Naive thymus-derived CD8-positive, alpha-beta T cell (primary cell): ENCODE data around the gene CACNA2D4. TPM values are rescaled to one million over a fixed set of nuclear protein-coding genes. Genes with fewer than 3 reads are reported as not detected.
"Not testable (repeated sequence)": the region's sequence is repeated elsewhere in the genome, so short reads cannot be mapped to it uniquely, and the experiment has no call there.

Source experiments
- ATAC-seq, 2 donors: fragments of 150-1000 bp; cut with Tn5 transposase in 1 of 2; sonication (Bioruptor Pico), chemical (Tn5 transposase) in 1 of 2; 1 replicate in 1 of 2; 2 replicates in 1 of 2; pipeline ENCODE4 v1.10.0; 2021; ENCODE audit warnings: mild to moderate bottlenecking in 2 of 2, moderate library complexity in 2 of 2
- POLR2A ChIA-PET: fragments of 350-600 bp; sonication (Branson Sonifier 250); formaldehyde crosslinking; loops from one replicate; lab custom pipeline; 2021; ENCODE audit warnings: antibody characterized with exemption; lab: Charles Lee
- DNase-seq, 10 donors: peaks; one replicate each; pipeline versions ENCODE4 v3.0.0 to v3.0.0-alpha.2; 2020 to 2022
- H3K27ac Mint-ChIP-seq, 10 donors: one replicate each; pipeline ENCODE4 v1.8.0; 2020 to 2022; ENCODE audit warnings: mild to moderate bottlenecking in 10 of 10, mixed read lengths in 10 of 10, moderate library complexity in 4 of 10, inconsistent platforms in 1 of 10
- H3K27me3 Mint-ChIP-seq, 5 donors: one replicate each; pipeline ENCODE4 v1.8.0; 2021 to 2022; ENCODE audit warnings: mixed read lengths in 5 of 5
- H3K36me3 Mint-ChIP-seq, 3 donors: one replicate each; pipeline ENCODE4 v1.8.0; 2020 to 2022; ENCODE audit warnings: mixed read lengths in 3 of 3, mild to moderate bottlenecking in 2 of 3, inconsistent platforms in 1 of 3
- H3K4me1 Mint-ChIP-seq, 4 donors: one replicate each; pipeline ENCODE4 v1.8.0; 2021 to 2022; ENCODE audit warnings: mixed read lengths in 4 of 4
- H3K4me3 Mint-ChIP-seq, 10 donors: one replicate each; pipeline ENCODE4 v1.8.0; 2020 to 2022; ENCODE audit warnings: mild to moderate bottlenecking in 10 of 10, mixed read lengths in 10 of 10, moderate library complexity in 6 of 10, inconsistent platforms in 1 of 10
- H3K9me3 Mint-ChIP-seq, 9 donors: one replicate each; pipeline ENCODE4 v1.8.0; 2020 to 2022; ENCODE audit warnings: mixed read lengths in 9 of 9, mild to moderate bottlenecking in 3 of 9, inconsistent platforms in 1 of 9, moderate library complexity in 1 of 9
- polyA plus RNA-seq, 3 donors: library from polyadenylated mRNA; unstranded; fragments of 300-500 nt; fragmentation: Illumina TruSeq; gene quantifications; one replicate each; pipeline ENCODE4 v1.2.3, GENCODE V29; 2021
- total RNA-seq, 8 experiments: library from RNA in 2 of 8; stranded (reverse) in 2 of 8; gene quantifications; one replicate each; pipeline ENCODE4 v1.2.3 and lab custom pipeline; 2021 to 2026

CACNA2D4 gene
- total RNA-seq (10 to 100 TPM; 10.1 to 11.5 TPM), polyA plus RNA-seq (1 to 10 TPM; 2.1 to 5.0 (median 3.1) TPM), total RNA-seq (lab: John Stamatoyannopoulos, UW) (2.5 to 9.0 (median 4.8) reads per million in 6 experiments)

GRCh38 chr12:1918081-1918883 is at the start of gene CACNA2D4:
TSS of gene CACNA2D4 (minus strand) at chr12:1918652. CDS start at chr12:1918473, 179 bp downstream.
- peak within 1 kb of the TSS in 2 of 10 donors; percentile 53 to 85 for H3K4me3 Mint-ChIP-seq
- POLR2A ChIA-PET = interaction anchor here (0.6 to 1.0 kb wide), 4 partner anchors 86 to 259 kb away, joined by 3 to 5 read pairs (median 3); partner anchors contain the start of gene DCP1B
- H3K9me3 Mint-ChIP-seq = peaks cover 0 to 2% (median 0%) of the 10 kb centered on the region in 9 donors
- H3K36me3 Mint-ChIP-seq = peaks cover 0 to 2% (median 0%) of the 10 kb centered on the region in 3 donors
- peaks cover 0 to 9% (median 3%) of the 10 kb centered on the region in 5 donors for H3K27me3 Mint-ChIP-seq
- peaks cover 15 to 43% (median 24%) of the 10 kb centered on the region in 4 donors for H3K4me1 Mint-ChIP-seq
- DNase-seq (peak in 1 of 10 donors; percentile 45), ATAC-seq (no peak)
- peak within 1 kb of the TSS in 4 of 10 donors; percentile 15 to 82 (median 79) for H3K27ac Mint-ChIP-seq

GRCh38 chr12:1966561-1967226 is 48.2 kb upstream of the CACNA2D4 start:
- Mint-ChIP-seq H3K27ac (no peak overlapping the region), H3K36me3 (peaks cover 0 to 62% (median 21%) of the 10 kb centered on the region in 3 donors), H3K4me1 (peaks cover 0 to 2% (median under 1%) of the 10 kb centered on the region in 4 donors), H3K4me3 (no peak overlapping the region), H3K27me3 (no peaks in the 10 kb centered on the region), H3K9me3 (no peaks in the 10 kb centered on the region)
- POLR2A ChIA-PET = no interaction called here
- ATAC-seq (no peak), DNase-seq (no peak)

- ATAC-seq (no peak), DNase-seq (no peak)
- Mint-ChIP-seq H3K4me3 (no peak overlapping the region), H3K9me3 (no peaks in the 10 kb centered on the region), H3K27ac (no peak overlapping the region), H3K4me1 (peaks cover 0 to 2% (median under 1%) of the 10 kb centered on the region in 4 donors), H3K36me3 (peaks cover 6 to 70% (median 26%) of the 10 kb centered on the region in 3 donors), H3K27me3 (no peaks in the 10 kb centered on the region)
- POLR2A ChIA-PET = no interaction called here
Observed at GRCh38 chr12:1965916-1966315, 47.5 kb upstream of the CACNA2D4 start.

- H3K36me3 Mint-ChIP-seq = peaks cover 13 to 75% (median 38%) of the 10 kb centered on the region in 3 donors
- H3K4me1 Mint-ChIP-seq = peaks cover 0 to 1% (median 0%) of the 10 kb centered on the region in 4 donors
- no peak overlapping the region for H3K4me3 Mint-ChIP-seq
- ATAC-seq (no peak), DNase-seq (no peak)
- POLR2A ChIA-PET = no interaction called here
- H3K27ac Mint-ChIP-seq = peak overlapping the region in 3 of 10 donors; percentile 1 to 78 (median 10)
- H3K27me3 Mint-ChIP-seq = no peaks in the 10 kb centered on the region
- H3K9me3 Mint-ChIP-seq = no peaks in the 10 kb centered on the region
Observed at GRCh38 chr12:1962051-1963020, 43.9 kb upstream of the CACNA2D4 start.

GRCh38 chr12:1956716-1957115 is 38.3 kb upstream of the CACNA2D4 start:
- peaks cover 13 to 70% (median 34%) of the 10 kb centered on the region in 3 donors for H3K36me3 Mint-ChIP-seq
- H3K27me3 Mint-ChIP-seq = no peaks in the 10 kb centered on the region
- H3K4me3 Mint-ChIP-seq = no peak overlapping the region
- peaks cover 0 to 2% (median 0%) of the 10 kb centered on the region in 4 donors for H3K4me1 Mint-ChIP-seq
- H3K27ac Mint-ChIP-seq = no peak overlapping the region
- DNase-seq (no peak), ATAC-seq (no peak)
- POLR2A ChIA-PET = no interaction called here
- H3K9me3 Mint-ChIP-seq = no peaks in the 10 kb centered on the region

- ATAC-seq (no peak), DNase-seq (no peak)
- H3K4me3 Mint-ChIP-seq = no peak overlapping the region
- H3K4me1 Mint-ChIP-seq = peaks cover 0 to 2% (median 0%) of the 10 kb centered on the region in 4 donors
- H3K27me3 Mint-ChIP-seq = no peaks in the 10 kb centered on the region
- H3K27ac Mint-ChIP-seq = peak overlapping the region in 2 of 10 donors; percentile 22 to 60
- H3K9me3 Mint-ChIP-seq = no peaks in the 10 kb centered on the region
- POLR2A ChIA-PET = no interaction called here
- peaks cover 0 to 89% (median 43%) of the 10 kb centered on the region in 3 donors for H3K36me3 Mint-ChIP-seq
Observed at GRCh38 chr12:1949771-1950470, 31.5 kb upstream of the CACNA2D4 start.

- ATAC-seq (no peak), DNase-seq (no peak)
- POLR2A ChIA-PET = no interaction called here
- H3K27me3 Mint-ChIP-seq = no peaks in the 10 kb centered on the region
- no peak overlapping the region for H3K4me3 Mint-ChIP-seq
- peak overlapping the region in 1 of 10 donors; percentile 71 for H3K27ac Mint-ChIP-seq
- peaks cover 0 to 3% (median under 1%) of the 10 kb centered on the region in 4 donors for H3K4me1 Mint-ChIP-seq
- no peaks in the 10 kb centered on the region for H3K9me3 Mint-ChIP-seq
- peaks cover 0 to 93% (median 50%) of the 10 kb centered on the region in 3 donors for H3K36me3 Mint-ChIP-seq
Observed at GRCh38 chr12:1948883-1949282, 30.4 kb upstream of the CACNA2D4 start.

- POLR2A ChIA-PET = no interaction called here
Observed at GRCh38 chr12:1947081-1947480, 28.6 kb upstream of the CACNA2D4 start.

GRCh38 chr12:1946296-1946695 is 27.8 kb upstream of the CACNA2D4 start:
- POLR2A ChIA-PET = no interaction called here
- Mint-ChIP-seq H3K4me3 (no peak overlapping the region), H3K4me1 (peaks cover 0 to 10% (median 1%) of the 10 kb centered on the region in 4 donors), H3K27me3 (no peaks in the 10 kb centered on the region), H3K9me3 (no peaks in the 10 kb centered on the region), H3K36me3 (peaks cover 0 to 94% (median 37%) of the 10 kb centered on the region in 3 donors), H3K27ac (peak overlapping the region in 2 of 10 donors; percentile 11 to 53)
- DNase-seq = no peak
- ATAC-seq = no peak

More at GRCh38 chr12:1947081-1947480, 28.6 kb upstream of the CACNA2D4 start:
- Mint-ChIP-seq H3K36me3 (peaks cover 0 to 93% (median 41%) of the 10 kb centered on the region in 3 donors), H3K4me1 (peaks cover 0 to 8% (median 1%) of the 10 kb centered on the region in 4 donors), H3K27ac (peak overlapping the region in 2 of 10 donors; percentile 4 to 32), H3K9me3 (no peaks in the 10 kb centered on the region), H3K27me3 (no peaks in the 10 kb centered on the region), H3K4me3 (no peak overlapping the region)
- DNase-seq = no peak
- no peak for ATAC-seq

- H3K36me3 Mint-ChIP-seq = peaks cover 0 to 93% (median 37%) of the 10 kb centered on the region in 3 donors
- ATAC-seq, H3K9me3 Mint-ChIP-seq, DNase-seq, H3K27ac Mint-ChIP-seq, H3K4me3 Mint-ChIP-seq, POLR2A ChIA-PET, H3K27me3 Mint-ChIP-seq: not testable (repeated sequence)
- peaks cover 0 to 10% (median 1%) of the 10 kb centered on the region in 4 donors for H3K4me1 Mint-ChIP-seq
Observed at GRCh38 chr12:1945502-1945901, 27.1 kb upstream of the CACNA2D4 start.
